Esophagus squamous epithelium (tissue), 5 donors: ENCODE results near the gene SIGLEC7. TPM values are rescaled to one million over a fixed set of nuclear protein-coding genes. Genes with fewer than 3 reads are reported as not detected.

Experiments
- DNase-seq: peaks from one replicate; lab custom pipeline; 2025; lab: John Stamatoyannopoulos, UW
- H3K27ac ChIP-seq, 4 donors: fragments of 200-600 bp; sonication (generic); one replicate each; pipeline ENCODE4 v1.5.1; 2016 to 2019; ENCODE audit warnings: mild to moderate bottlenecking in 1 of 4
- H3K27me3 ChIP-seq, 4 donors: fragments of 200-600 bp; sonication (generic); 1 replicate in 3 of 4; 2 replicates in 1 of 4; pipeline versions ENCODE4 v1.5.1 to v1.6.0; 2017 to 2021; ENCODE audit warnings: antibody characterized with exemption in 1 of 4
- H3K36me3 ChIP-seq, 3 donors: fragments of 200-600 bp; sonication (generic); one replicate each; pipeline ENCODE4 v1.5.1; 2016 to 2019
- H3K4me1 ChIP-seq, 3 donors: fragments of 200-600 bp; sonication (generic); one replicate each; pipeline ENCODE4 v1.5.1; 2017 to 2019
- H3K4me3 ChIP-seq, 4 donors: fragments of 200-600 bp; sonication (generic); 1 replicate in 3 of 4; 2 replicates in 1 of 4; pipeline ENCODE4 v1.5.1; 2016 to 2019; ENCODE audit warnings: mild to moderate bottlenecking in 2 of 4, moderate library complexity in 1 of 4
- H3K9me3 ChIP-seq, 3 donors: fragments of 200-600 bp; sonication (generic); one replicate each; pipeline ENCODE4 v1.5.1; 2016 to 2019
- CTCF ChIP-seq, 6 experiments: fragments of 450-650 bp in 4 of 6; fragments of 200-600 bp in 2 of 6; sonication (generic) in 2 of 6; IDR thresholded peaks; one replicate each; pipeline ENCODE4 v1.5.1; 2016 to 2019; ENCODE audit warnings: antibody characterized with exemption in 6 of 6, mild to moderate bottlenecking in 4 of 6, moderate library complexity in 4 of 6
- POLR2A ChIP-seq, 4 donors: fragments of 450-650 bp; IDR thresholded peaks; one replicate each; pipeline ENCODE4 v1.6.1; 2017; ENCODE audit warnings: antibody characterized with exemption in 4 of 4, mild to moderate bottlenecking in 4 of 4, moderate library complexity in 3 of 4
- WGBS, 2 donors: methylation state at CpG; one replicate each; pipeline ENCODE4 v1.1.5; 2018; 5-methylcytosine and 5-hydroxymethylcytosine counted together
- intact Hi-C: fragments of 100-400 bp; cut with DNase I; formaldehyde crosslinking; loops from one replicate; pipeline ENCODE4 v1.15.0; 2022
- total RNA-seq, 4 donors: library from RNA; depleted of rRNA; stranded (reverse); fragments of >200 nt; gene quantifications; one replicate each; pipeline ENCODE4 v1.1.0, GENCODE V29; 2016
- donor health status: DM: yes; HTN: yes; CAD: no.

The SIGLEC7 gene
- total RNA-seq, 4 donors from 2014 or later: 0.13 to 3.8 (median 0.32) TPM; not detected in 1

DNA sequence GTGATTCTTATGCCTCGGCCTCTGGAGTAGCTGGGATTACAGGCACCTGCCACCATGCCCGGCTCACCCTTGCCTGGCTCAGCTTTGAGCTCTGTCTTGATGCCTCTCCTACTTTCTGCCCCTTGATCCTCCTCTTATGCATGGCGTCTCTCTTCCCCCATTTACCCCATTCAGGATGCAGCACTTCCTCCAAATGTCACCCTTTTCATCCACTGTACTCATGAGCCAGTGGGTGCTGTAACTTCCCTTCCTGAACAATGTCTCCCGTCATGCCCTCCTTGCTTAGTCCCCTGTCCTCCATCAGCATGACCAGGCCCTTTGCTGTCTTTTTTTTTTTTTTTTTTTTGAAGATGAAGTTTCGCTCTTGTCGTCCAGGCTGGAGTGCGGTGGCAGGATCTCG, 20.8 kb upstream of the SIGLEC7 start:
- intact Hi-C loops: no loop called here
- peaks cover 0 to 5% (median 0%) of the 10 kb centered on the region in 3 donors for H3K4me1 ChIP-seq
- no peaks in the 10 kb centered on the region for H3K36me3 ChIP-seq
- no peak overlapping the region for H3K27ac ChIP-seq
- H3K4me3 ChIP-seq: no peak overlapping the region
- H3K27me3 ChIP-seq: peaks cover 0 to 32% (median 0%) of the 10 kb centered on the region in 4 donors
- no peaks in the 10 kb centered on the region for H3K9me3 ChIP-seq
- no peak for DNase-seq
- 83 to 84% methylated on average over 8 of the region's 8 CpGs for WGBS, 2 donors
- TF ChIP-seq CTCF (IDR thresholded peaks at IDR 0.05) (no peak), POLR2A (IDR thresholded peaks at IDR 0.05) (no peak)

- no peak for DNase-seq
- Histone ChIP-seq H3K9me3 (no peaks in the 10 kb centered on the region), H3K27ac (peak overlapping the region in 3 of 4 donors; percentile 35 to 77 (median 46)), H3K4me3 (no peak overlapping the region), H3K4me1 (peaks cover 0 to 5% (median 0%) of the 10 kb centered on the region in 3 donors), H3K36me3 (no peaks in the 10 kb centered on the region), H3K27me3 (peaks cover 0 to 26% (median 0%) of the 10 kb centered on the region in 4 donors)
- 62 to 70% methylated on average over 13 to 18 of the region's 22 CpGs for WGBS, 2 donors
- no peak for TF ChIP-seq CTCF (IDR thresholded peaks at IDR 0.05)
- no peak for TF ChIP-seq POLR2A (IDR thresholded peaks at IDR 0.05)
- intact Hi-C loops: no loop called here
Measured at GRCh38 chr19:51122112-51122981, 19.8 kb upstream of the SIGLEC7 start.

DNA sequence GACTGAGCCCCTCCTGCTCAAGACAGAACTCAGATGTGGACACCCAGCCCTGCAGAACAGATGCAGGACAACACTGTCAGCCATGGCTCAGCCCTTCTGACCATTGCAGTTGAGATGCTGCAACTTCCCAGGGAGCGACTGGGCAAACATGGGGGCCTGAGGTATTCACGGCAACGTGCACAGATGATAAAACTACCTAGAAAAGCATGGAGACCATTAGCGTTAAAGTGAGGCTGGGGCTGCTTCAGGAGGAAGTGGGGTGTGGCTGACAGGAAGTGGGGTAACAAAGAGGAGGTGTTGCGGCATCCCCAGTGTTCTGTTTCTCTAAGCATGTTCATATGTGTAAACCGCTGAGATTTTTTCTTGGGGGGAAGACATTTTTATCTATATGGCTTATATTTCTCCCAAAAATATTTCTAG, 18.7 kb upstream of the SIGLEC7 start:
- Histone ChIP-seq H3K4me3 (no peak overlapping the region), H3K4me1 (peaks cover 0 to 7% (median 0%) of the 10 kb centered on the region in 3 donors), H3K36me3 (no peaks in the 10 kb centered on the region), H3K27ac (peak overlapping the region in 3 of 4 donors; percentile 35 to 77 (median 55)), H3K27me3 (peaks cover 0 to 30% (median 0%) of the 10 kb centered on the region in 4 donors), H3K9me3 (no peaks in the 10 kb centered on the region)
- DNase-seq: no peak
- intact Hi-C loops: no loop called here
- no peak for TF ChIP-seq CTCF (IDR thresholded peaks at IDR 0.05)
- no peak for TF ChIP-seq POLR2A (IDR thresholded peaks at IDR 0.05)
- WGBS, 2 donors: 56 to 67% methylated on average over 5 to 6 of the region's 6 CpGs

GRCh38 chr19:51123802-51124201, 18.3 kb upstream of the SIGLEC7 start:
- intact Hi-C loops: no loop called here
- H3K27ac ChIP-seq: peak overlapping the region in 2 of 4 donors; percentile 55 to 76
- TF ChIP-seq CTCF (IDR thresholded peaks at IDR 0.05): no peak
- no peak for TF ChIP-seq POLR2A (IDR thresholded peaks at IDR 0.05)

GRCh38 chr19:51124216-51124615, 17.9 kb upstream of the SIGLEC7 start:
- DNase-seq: no peak
- intact Hi-C loops: no loop called here
- H3K36me3 ChIP-seq: no peaks in the 10 kb centered on the region
- peaks cover 0 to 13% (median 0%) of the 10 kb centered on the region in 3 donors for H3K4me1 ChIP-seq
- WGBS, 2 donors: 60 to 90% methylated on average over 2 to 7 of the region's 9 CpGs
- peak overlapping the region; percentile 7 to 76 (median 46) for H3K27ac ChIP-seq
- TF ChIP-seq CTCF (IDR thresholded peaks at IDR 0.05) (no peak), POLR2A (IDR thresholded peaks at IDR 0.05) (no peak)
- no peaks in the 10 kb centered on the region for H3K9me3 ChIP-seq
- H3K4me3 ChIP-seq: no peak overlapping the region
- H3K27me3 ChIP-seq: peaks cover 0 to 31% (median 0%) of the 10 kb centered on the region in 4 donors

More at GRCh38 chr19:51123802-51124201, 18.3 kb upstream of the SIGLEC7 start:
- no peak for DNase-seq
- Histone ChIP-seq H3K36me3 (no peaks in the 10 kb centered on the region), H3K9me3 (no peaks in the 10 kb centered on the region), H3K27me3 (peaks cover 0 to 31% (median 0%) of the 10 kb centered on the region in 4 donors), H3K4me3 (peak overlapping the region in 1 of 4 donors; percentile 8), H3K4me1 (peaks cover 0 to 11% (median 0%) of the 10 kb centered on the region in 3 donors)
- 75 to 78% methylated on average over 8 to 9 of the region's 9 CpGs for WGBS, 2 donors
